HG03354 (cell line): ENCODE results near the gene LRRTM4.

Source experiments
- ATAC-seq: cut with Tn5 transposase; IDR thresholded peaks from one replicate; pipeline ENCODE4 v1.9.1; 2021; ENCODE audit warnings: mild to moderate bottlenecking; ENCODE audit not compliant: unreplicated experiment, poor library complexity, severe bottlenecking

LRRTM4 gene

GRCh38 chr2:77328134-77328931 lies 193.8 kb downstream of the LRRTM4 start:
- no peak for ATAC-seq

- ATAC-seq = no peak
These were observed 196.8 kb downstream of the LRRTM4 start for GRCh38 chr2:77325395-77325794.

GRCh38 chr2:77322431-77322830 lies 199.7 kb downstream of the LRRTM4 start:
- no peak for ATAC-seq

- no peak for ATAC-seq
These were observed 207.5 kb downstream of the LRRTM4 start for GRCh38 chr2:77314721-77315120.

- no peak for ATAC-seq
These were observed 211.8 kb downstream of the LRRTM4 start for GRCh38 chr2:77310416-77310815.

- no peak for ATAC-seq
These were observed 212.5 kb downstream of the LRRTM4 start for GRCh38 chr2:77309725-77310124.

DNA sequence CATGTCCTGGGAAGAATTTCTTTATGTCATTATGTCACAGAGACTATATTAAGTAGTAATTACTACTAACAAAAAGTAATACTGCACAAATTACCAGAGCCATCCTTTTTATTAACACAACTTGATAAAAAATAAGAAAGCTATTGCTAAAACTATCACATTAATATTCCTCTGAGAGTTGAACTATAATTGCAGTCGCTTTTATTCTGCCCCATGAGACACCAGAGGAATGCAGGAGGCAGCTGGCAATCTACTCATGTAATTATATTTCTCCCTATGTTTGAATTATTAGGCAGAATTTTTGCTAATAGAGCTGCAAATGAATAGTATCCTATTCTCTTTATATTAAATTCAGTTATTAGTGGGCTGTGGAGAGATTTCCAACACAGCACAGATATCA lies 220.7 kb downstream of the LRRTM4 start:
- no peak for ATAC-seq

DNA sequence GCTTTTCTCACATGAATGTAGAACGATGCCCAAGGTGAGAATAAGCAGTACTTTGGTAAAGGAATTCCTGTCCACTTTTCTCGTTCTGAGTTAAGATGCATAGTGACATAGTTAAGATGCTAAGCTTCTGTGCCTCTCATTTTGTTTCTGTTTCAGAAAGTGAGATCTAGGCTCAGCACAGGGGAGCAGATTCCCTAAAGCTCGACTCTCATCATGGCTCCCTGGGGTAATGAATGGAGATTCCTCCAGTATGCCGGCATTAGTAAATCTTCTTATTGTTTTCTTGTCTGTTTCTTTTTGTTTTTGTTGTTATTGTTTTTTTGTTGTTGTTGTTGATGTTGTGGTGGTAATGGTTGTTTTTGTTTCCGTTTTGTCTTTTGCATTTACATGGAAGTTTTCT lies 225.4 kb downstream of the LRRTM4 start:
- ATAC-seq = no peak

DNA sequence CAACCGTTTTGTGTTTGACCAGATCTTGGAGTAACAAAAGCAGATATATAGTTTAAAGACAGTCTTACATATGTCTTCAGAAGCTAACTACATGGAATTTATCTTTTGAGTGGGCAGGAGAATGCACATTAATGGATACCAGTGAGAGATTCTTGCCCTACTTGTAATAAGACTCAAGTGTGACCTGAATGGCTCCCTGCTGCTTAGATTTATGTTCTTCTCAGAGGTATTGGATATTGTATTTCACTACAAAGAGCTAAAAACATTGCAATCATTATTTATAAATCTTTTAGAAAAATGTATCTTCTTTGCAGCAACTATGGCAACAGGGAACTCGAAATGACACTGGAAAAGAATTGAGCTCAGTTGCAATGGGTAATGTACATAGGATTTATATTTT lies 227.7 kb downstream of the LRRTM4 start:
- ATAC-seq = no peak

- ATAC-seq = no peak
These were observed 237.8 kb downstream of the LRRTM4 start for GRCh38 chr2:77284353-77284752.

GRCh38 chr2:77271262-77271661 lies 250.9 kb downstream of the LRRTM4 start:
- ATAC-seq = no peak

DNA sequence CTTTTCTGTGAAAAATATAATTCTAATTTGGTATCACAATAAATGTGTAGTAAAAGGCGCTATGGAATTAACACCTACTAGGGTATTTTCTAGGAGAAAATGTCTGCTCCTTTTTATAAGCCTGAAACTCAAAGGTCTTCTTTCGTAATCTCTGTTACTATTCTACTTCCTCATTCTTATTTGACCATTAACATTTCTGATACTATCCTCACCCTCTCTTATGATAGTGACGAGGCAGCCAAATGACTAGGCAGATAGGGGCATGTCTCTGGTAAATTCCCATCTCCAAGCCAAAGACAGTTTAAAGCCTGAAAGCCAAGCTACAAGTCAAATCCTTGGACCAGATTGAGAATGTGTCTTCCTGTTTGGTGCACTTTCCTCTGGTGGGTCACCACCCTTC lies 251.7 kb downstream of the LRRTM4 start:
- ATAC-seq = no peak

- ATAC-seq = no peak
These were observed 253.6 kb downstream of the LRRTM4 start for GRCh38 chr2:77268626-77269025.

DNA sequence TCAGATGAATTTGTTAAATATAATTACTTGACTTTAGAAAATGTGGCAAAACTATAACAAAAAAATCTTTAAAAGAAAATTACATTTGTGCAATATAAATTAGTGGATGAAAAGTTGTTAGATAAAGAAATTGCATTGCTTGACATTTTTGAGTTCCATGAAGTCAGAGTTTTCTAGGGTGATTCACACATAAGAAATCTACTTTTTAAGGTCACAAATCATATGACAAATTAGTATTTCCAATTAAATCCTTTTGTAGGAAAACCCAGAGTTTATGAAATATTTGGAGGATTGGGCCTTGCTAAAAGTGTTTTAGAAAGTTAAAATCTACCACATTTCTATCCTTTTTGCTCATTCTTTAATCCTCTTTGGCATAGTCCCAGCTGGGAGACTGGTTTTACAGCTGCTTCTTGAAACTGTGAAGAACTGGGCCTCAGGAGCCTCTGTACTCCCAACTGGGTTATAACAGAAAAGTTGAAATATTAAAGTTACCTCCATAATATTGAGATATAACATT lies 289.2 kb downstream of the LRRTM4 start:
- ATAC-seq = no peak

DNA sequence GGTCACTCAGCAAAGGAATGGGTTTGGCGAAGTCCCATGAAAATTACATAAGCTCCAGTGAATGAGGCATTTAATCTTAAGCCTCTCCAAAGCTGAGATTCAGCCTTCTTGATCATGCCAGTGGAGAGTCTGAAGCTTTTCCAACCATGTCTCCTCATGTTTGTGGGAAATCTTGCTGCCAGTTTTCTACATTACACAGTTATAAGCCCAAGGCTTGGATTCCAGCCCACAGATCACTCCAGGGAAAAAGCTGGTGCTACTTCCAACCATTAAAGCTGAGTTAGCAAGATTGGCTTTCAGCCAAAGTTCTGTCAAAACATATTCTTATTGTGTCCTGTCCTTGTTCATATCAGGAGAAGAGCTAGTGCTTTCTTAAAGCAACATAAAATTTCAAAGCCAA lies 293.8 kb downstream of the LRRTM4 start:
- no peak for ATAC-seq

DNA sequence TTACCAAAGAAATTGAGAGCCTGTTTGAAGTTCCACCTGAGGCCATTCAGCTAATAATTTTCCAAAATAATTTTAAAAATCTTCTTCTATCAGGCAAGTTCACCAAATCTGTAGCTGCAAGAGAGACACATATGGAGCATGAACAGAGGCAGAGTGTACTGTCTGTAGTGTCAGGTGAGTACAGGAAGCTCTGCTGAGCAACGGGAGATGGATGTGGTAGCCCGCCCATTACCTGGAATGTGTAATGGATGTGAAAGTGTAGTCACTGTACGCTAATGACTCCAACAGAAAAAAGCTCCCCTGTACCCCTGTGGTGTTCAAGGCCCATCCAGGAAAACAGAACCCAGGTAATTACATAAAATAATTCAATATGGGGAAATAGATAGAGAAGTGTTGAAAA lies 311.5 kb downstream of the LRRTM4 start:
- ATAC-seq = no peak

DNA sequence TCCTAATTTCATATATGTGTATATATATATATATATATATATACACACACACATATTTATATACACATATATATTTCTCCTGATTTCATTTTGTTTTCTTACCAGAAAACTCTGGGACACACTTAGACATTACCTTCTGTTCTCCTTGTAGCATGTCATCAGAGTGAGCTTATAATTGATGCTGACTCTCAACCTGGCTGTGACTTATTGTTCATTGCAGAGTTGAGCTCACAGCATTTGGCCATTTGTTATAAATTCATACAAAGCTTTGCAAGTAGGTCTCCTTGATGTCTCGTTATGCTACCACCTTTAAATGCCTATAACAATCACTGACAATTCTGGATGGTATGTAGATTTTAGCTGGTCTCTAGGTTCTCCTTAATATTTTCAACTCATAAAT lies 314.8 kb downstream of the LRRTM4 start:
- ATAC-seq = no peak

DNA sequence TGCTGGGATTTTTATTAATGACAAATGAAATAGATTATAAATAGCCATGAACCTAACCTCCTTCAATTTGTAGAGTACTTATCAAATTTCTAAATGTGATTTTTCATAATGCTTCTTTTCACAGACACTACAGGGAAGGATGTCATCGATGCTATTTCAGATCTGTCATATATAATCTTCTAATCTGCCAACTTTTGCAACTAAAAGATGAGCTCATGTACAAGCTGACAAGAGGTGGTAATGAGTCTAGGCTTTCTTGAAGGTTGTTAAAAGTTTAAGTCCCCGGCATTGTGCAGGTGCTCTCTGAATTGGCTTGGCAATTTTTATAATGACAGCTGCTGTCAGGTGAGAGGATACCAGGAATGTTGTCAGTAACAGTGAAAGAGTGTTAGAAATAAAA lies 320.4 kb downstream of the LRRTM4 start:
- no peak for ATAC-seq

DNA sequence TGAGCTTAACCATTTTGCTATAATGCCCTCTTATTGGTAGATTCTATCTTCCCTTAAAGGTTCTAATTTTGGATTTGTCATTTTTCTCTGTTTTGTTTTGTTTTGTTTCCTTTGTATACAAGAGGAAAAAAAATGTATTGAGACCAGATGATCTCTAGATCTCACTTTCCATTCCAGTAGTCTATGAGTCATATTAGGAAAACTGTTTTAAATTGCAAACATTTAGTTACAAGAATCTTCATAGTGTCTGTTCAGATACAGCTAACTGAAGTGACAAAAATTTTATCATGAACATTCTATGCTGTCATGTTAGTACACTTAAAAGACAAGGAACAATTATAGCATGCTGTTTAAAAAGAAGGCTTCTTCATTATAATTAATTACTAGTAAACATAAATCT lies 322.8 kb downstream of the LRRTM4 start:
- ATAC-seq = no peak

DNA sequence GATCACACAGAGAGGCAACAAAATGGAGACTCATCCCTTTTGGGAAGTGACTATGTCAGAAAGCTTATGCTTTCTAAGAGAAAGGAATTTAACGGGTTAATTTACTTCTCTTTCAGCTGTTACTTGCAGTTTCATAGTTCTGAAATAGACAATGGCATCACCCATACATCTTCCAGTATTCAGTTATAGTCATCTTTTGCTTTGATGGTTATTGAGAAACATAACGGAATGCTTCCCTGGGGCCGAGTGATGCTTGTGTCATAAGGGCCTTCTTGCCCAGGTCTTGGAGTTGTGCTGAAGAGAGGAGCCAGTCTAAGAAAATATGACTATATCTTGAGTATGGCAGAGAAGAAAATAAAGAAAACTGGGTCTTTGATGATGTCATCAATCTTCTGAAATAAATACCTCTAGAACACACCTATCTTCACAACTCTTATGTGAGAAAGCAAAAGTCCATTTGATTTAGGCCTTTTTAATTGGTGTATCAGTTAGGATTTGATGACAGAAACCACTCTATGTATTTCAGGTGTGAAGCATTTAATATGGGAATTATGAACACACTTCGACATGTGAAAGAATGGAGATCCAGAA lies 328.2 kb downstream of the LRRTM4 start:
- no peak for ATAC-seq

- ATAC-seq = no peak
These were observed 329.3 kb downstream of the LRRTM4 start for GRCh38 chr2:77192811-77193289.
